ENCODE results near the gene WIPI1. TPM values are rescaled to one million over a fixed set of nuclear protein-coding genes. Genes with fewer than 3 reads are reported as not detected.

Gene WIPI1
- total and polyA plus RNA-seq, 9 of the 15 experiments (the other 6 are each of a cell fraction or from before 2014, with no cell fraction given) = 3.7 to 23.5 (median 11.8) TPM

- no peak for TF ChIP-seq ZNF518B (CRISPR knock-in tag; IDR thresholded peaks at IDR 0.05)
- TF ChIP-seq KAT2B (IDR thresholded peaks at IDR 0.05; ENCODE audit: low read depth, low read length) = no peak
- TF ChIP-seq NR1H2 (CRISPR knock-in tag; IDR thresholded peaks at IDR 0.05) = no peak
- TF ChIP-seq HNRNPL (IDR thresholded peaks at IDR 0.05; ENCODE audit: low read depth, low read length) = no peak
- TF ChIP-seq SPI1 (IDR thresholded peaks at IDR 0.05; ENCODE audit: borderline replicate concordance, low read depth, low read length) = no peak
- no peak for TF ChIP-seq ZNF398 (CRISPR knock-in tag; IDR thresholded peaks at IDR 0.05)
- no peak for TF ChIP-seq ZSCAN32 (CRISPR knock-in tag; IDR thresholded peaks at IDR 0.05)
- no peak for TF ChIP-seq C11orf30 (IDR thresholded peaks at IDR 0.05; ENCODE audit: low read depth)
- TF ChIP-seq CC2D1A (IDR thresholded peaks at IDR 0.05) = 0 out of 2 replicates have a peak, but pooled peaks have one; percentile 48
- TF ChIP-seq ZNF24 (IDR thresholded peaks at IDR 0.05) = no peak; the same call in 1 of the 2 replicates
- TF ChIP-seq MLX (CRISPR knock-in tag; conservative IDR thresholded peaks at IDR 0.05) = no peak
- no peak for TF ChIP-seq IRF1 (CRISPR knock-in tag; IDR thresholded peaks at IDR 0.05; ENCODE audit: borderline replicate concordance)
- no peak for TF ChIP-seq ZBED1 (IDR thresholded peaks at IDR 0.05)
- peak; percentile 61 for TF ChIP-seq MYC (IDR thresholded peaks at IDR 0.05; ENCODE audit: low read depth, low read length)
- TF ChIP-seq MYC (CRISPR knock-in tag; IDR thresholded peaks at IDR 0.05; ENCODE audit: borderline replicate concordance, low read depth) = 0 out of 2 replicates have a peak, but pooled peaks have one; percentile 42
- no peak for TF ChIP-seq GATAD2B (IDR thresholded peaks at IDR 0.05; ENCODE audit: borderline replicate concordance)
- TF ChIP-seq ZNF740 (CRISPR knock-in tag; IDR thresholded peaks at IDR 0.05) = no peak
- peak in 1 of 2 experiments; percentile 49; a peak in 2 of 4 replicates for TF ChIP-seq ZNF740 (tag; IDR thresholded peaks at IDR 0.05)
- no peak for TF ChIP-seq PPARD (CRISPR knock-in tag; IDR thresholded peaks at IDR 0.05)
- no peak for TF ChIP-seq ESRRB (CRISPR knock-in tag; IDR thresholded peaks at IDR 0.05; ENCODE audit: borderline replicate concordance)
- TF ChIP-seq TAF9B (IDR thresholded peaks at IDR 0.05; ENCODE audit: partially characterized antibody) = no peak
Measured at GRCh38 chr17:68462381-68463210, 5.3 kb upstream of the WIPI1 start (continued).

Data from K562 (cell line).